H1 (cell line): ENCODE measurements around the gene PMFBP1. TPM values are rescaled to one million over a fixed set of nuclear protein-coding genes. Genes with fewer than 3 reads are reported as not detected.

Experiments used
- MAX ChIP-seq: IDR thresholded peaks from 2 replicates; pipeline ENCODE4 v1.6.1; 2012; ENCODE audit warnings: inconsistent platforms
- PHF8 ChIP-seq: fragments of 200-600 bp; sonication (generic); conservative IDR thresholded peaks from 2 replicates; pipeline ENCODE4 v1.7.1; 2012; ENCODE audit warnings: low read depth, mild to moderate bottlenecking, inconsistent platforms, low read length, moderate library complexity
- RAD21 ChIP-seq, 2 experiments: IDR thresholded peaks in 1 of 2; conservative IDR thresholded peaks in 1 of 2; 2 replicates each; pipeline ENCODE4 v1.6.1; 2011; ENCODE audit warnings: low read depth in 2 of 2, low read length in 2 of 2, improper control_type of control experiment in 1 of 2, inconsistent platforms in 1 of 2, mild to moderate bottlenecking in 1 of 2, moderate library complexity in 1 of 2
- TCF12 ChIP-seq: IDR thresholded peaks from 2 replicates; pipeline ENCODE4 v1.6.1; 2011; ENCODE audit warnings: low read depth, mild to moderate bottlenecking, low read length
- polyA plus RNA-seq, 7 experiments: library from polyadenylated mRNA; depleted of rRNA in 3 of 7; stranded (reverse) in 5 of 7; unstranded in 2 of 7; fragments of >200 nt in 5 of 7; fragments of 200-250 nt in 2 of 7; gene quantifications; 1 replicate in 5 of 7; 2 replicates in 1 of 7; 4 replicates in 1 of 7; pipeline versions ENCODE4 v1.2.1 to v1.2.3, GENCODE V29; 2011 to 2013; ENCODE audit warnings: missing spikeins in 2 of 7, mixed read lengths in 2 of 7
- total RNA-seq: library from RNA; stranded (reverse); fragmentation: NEBNext Ultra II Directional; extraction: Animal tissue kit (Norgen Biotek cat#: 25700); gene quantifications from 2 replicates; pipeline ENCODE4 v1.2.1, GENCODE V29; 2021

The PMFBP1 gene
- total and polyA plus RNA-seq, 2 of the 8 experiments (the other 6 are each of a cell fraction or from before 2014, with no cell fraction given) = 0.32 to 1.6 TPM

GRCh38 chr16:72099377-72099818 is 72.6 kb downstream of the PMFBP1 start (continued):
- TF ChIP-seq PHF8 (no peak), TCF12 (no peak), MAX (no peak), RAD21 (IDR thresholded peaks at IDR 0.05 in 1 of 2, conservative IDR thresholded peaks at IDR 0.05 in 1 of 2; ENCODE audit: low read depth in 2 of 2, low read length in 2 of 2) (peak; percentile 85 to 88)
